ENCODE data around the gene PRDM16.

The PRDM16 gene

GRCh38 chr1:3408751-3409266 is 339.8 kb downstream of the PRDM16 start:
- Histone ChIP-seq H3K4me2 (ENCODE audit: insufficient read depth, low read length) (no peak overlapping the region), H3K27me3 (ENCODE audit: insufficient read depth, low read length, poor library complexity) (no peaks in the 10 kb centered on the region), H3K79me2 (ENCODE audit: insufficient read depth, low read length) (no peaks in the 10 kb centered on the region), H4K20me1 (ENCODE audit: insufficient read depth, low read length) (no peaks in the 10 kb centered on the region), H3K4me3 (ENCODE audit: low read depth in 1 of 2, low read length in 2 of 2) (no peak overlapping the region), H3K27ac (ENCODE audit: low read length) (no peak overlapping the region), H3K4me1 (ENCODE audit: insufficient read depth, low read length) (no peaks in the 10 kb centered on the region), H2AFZ (ENCODE audit: low read depth, low read length) (no peak overlapping the region), H3K9me3 (ENCODE audit: insufficient read depth, low read length, severe bottlenecking) (no peaks in the 10 kb centered on the region), H3K36me3 (ENCODE audit: insufficient read depth, low read length) (no peaks in the 10 kb centered on the region), H3K9ac (ENCODE audit: low read depth, low read length) (no peak overlapping the region)
- TF ChIP-seq EZH2 (IDR thresholded peaks at IDR 0.05; ENCODE audit: borderline replicate concordance, low read depth, low read length, severe bottlenecking), result no peak
- TF ChIP-seq CTCF (IDR thresholded peaks at IDR 0.05; ENCODE audit: borderline replicate concordance, extremely low read depth, low read length, poor library complexity, severe bottlenecking), result no peak
- ATAC-seq (ENCODE audit: insufficient read depth, low read depth), result no peak
- DNase-seq, result no peak

- Histone ChIP-seq H3K4me3 (ENCODE audit: low read depth in 1 of 2, low read length in 2 of 2) (no peak overlapping the region), H2AFZ (ENCODE audit: low read depth, low read length) (no peak overlapping the region), H3K27ac (ENCODE audit: low read length) (no peak overlapping the region), H3K36me3 (ENCODE audit: insufficient read depth, low read length) (no peaks in the 10 kb centered on the region), H3K27me3 (ENCODE audit: insufficient read depth, low read length, poor library complexity) (no peaks in the 10 kb centered on the region), H3K9ac (ENCODE audit: low read depth, low read length) (no peak overlapping the region), H3K9me3 (ENCODE audit: insufficient read depth, low read length, severe bottlenecking) (no peaks in the 10 kb centered on the region), H3K79me2 (ENCODE audit: insufficient read depth, low read length) (no peaks in the 10 kb centered on the region), H4K20me1 (ENCODE audit: insufficient read depth, low read length) (no peaks in the 10 kb centered on the region), H3K4me2 (ENCODE audit: insufficient read depth, low read length) (no peak overlapping the region), H3K4me1 (ENCODE audit: insufficient read depth, low read length) (no peaks in the 10 kb centered on the region)
- TF ChIP-seq CTCF (IDR thresholded peaks at IDR 0.05; ENCODE audit: borderline replicate concordance, extremely low read depth, low read length, poor library complexity, severe bottlenecking) (no peak), EZH2 (IDR thresholded peaks at IDR 0.05; ENCODE audit: borderline replicate concordance, low read depth, low read length, severe bottlenecking) (no peak)
- ATAC-seq (ENCODE audit: insufficient read depth, low read depth), result no peak
- DNase-seq, result no peak
Observed at GRCh38 chr1:3409366-3410141, 340.6 kb downstream of the PRDM16 start.

- Histone ChIP-seq H3K36me3 (ENCODE audit: insufficient read depth, low read length) (no peaks in the 10 kb centered on the region), H3K4me2 (ENCODE audit: insufficient read depth, low read length) (no peak overlapping the region), H4K20me1 (ENCODE audit: insufficient read depth, low read length) (no peaks in the 10 kb centered on the region), H2AFZ (ENCODE audit: low read depth, low read length) (no peak overlapping the region), H3K4me1 (ENCODE audit: insufficient read depth, low read length) (no peaks in the 10 kb centered on the region), H3K9me3 (ENCODE audit: insufficient read depth, low read length, severe bottlenecking) (no peaks in the 10 kb centered on the region), H3K27me3 (ENCODE audit: insufficient read depth, low read length, poor library complexity) (no peaks in the 10 kb centered on the region), H3K9ac (ENCODE audit: low read depth, low read length) (no peak overlapping the region), H3K79me2 (ENCODE audit: insufficient read depth, low read length) (no peaks in the 10 kb centered on the region), H3K27ac (ENCODE audit: low read length) (no peak overlapping the region), H3K4me3 (ENCODE audit: low read depth in 1 of 2, low read length in 2 of 2) (no peak overlapping the region)
- TF ChIP-seq EZH2 (IDR thresholded peaks at IDR 0.05; ENCODE audit: borderline replicate concordance, low read depth, low read length, severe bottlenecking), result no peak
- TF ChIP-seq CTCF (IDR thresholded peaks at IDR 0.05; ENCODE audit: borderline replicate concordance, extremely low read depth, low read length, poor library complexity, severe bottlenecking), result no peak
- DNase-seq (no peak), ATAC-seq (ENCODE audit: insufficient read depth, low read depth) (no peak)
Observed at GRCh38 chr1:3410142-3410925, 341.3 kb downstream of the PRDM16 start.
